CD4-positive, alpha-beta T cell treated with Interleukin-6 at 100 ng/mL for 8 hours (primary cell): ENCODE measurements around the gene ADIPOR1.

Source experiments
- DNase-seq: peaks from one replicate; pipeline ENCODE4 v3.0.0-alpha.2; 2020; ENCODE audit warnings: mixed read lengths, low spot score

ADIPOR1 gene

DNA sequence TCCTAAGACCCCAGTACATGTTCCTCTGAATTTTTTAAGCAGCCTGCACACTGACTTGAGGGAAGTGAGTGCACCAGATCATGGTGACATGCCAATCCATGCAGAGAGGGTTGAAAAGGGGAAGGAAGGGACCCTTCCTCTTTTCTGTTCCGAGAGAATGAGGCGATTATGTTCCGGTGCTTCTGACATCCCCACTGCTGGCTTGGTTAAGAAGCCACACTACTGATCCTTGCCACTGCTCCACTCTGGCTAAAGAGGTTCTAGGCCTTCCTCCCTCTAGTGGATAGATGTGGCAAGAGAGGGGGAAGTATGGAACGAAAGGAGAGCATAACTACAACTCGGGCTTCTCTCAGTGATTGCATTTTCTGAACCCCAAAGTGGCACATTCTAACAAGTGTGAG, 10.8 kb upstream of the ADIPOR1 start:
- DNase-seq: peak; percentile 37

DNA sequence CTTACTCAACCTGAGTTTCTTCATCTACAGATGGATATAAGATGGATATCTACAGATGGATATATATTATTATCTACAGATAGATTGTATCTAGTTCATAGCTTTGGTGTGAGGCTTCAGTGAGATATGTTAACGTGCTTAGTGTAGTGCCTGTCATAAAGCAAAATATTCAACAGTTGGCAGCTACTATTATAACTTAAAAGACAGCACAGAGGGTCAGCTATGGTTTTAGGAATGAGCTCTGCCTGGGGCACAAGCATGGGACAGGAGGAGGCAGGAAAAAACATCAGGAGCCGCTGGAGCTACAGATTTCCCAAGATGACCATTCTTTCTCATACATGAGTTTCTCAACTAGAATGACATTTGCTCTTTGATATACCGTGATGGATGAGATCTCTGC, 10.2 kb upstream of the ADIPOR1 start:
- no peak for DNase-seq

DNA sequence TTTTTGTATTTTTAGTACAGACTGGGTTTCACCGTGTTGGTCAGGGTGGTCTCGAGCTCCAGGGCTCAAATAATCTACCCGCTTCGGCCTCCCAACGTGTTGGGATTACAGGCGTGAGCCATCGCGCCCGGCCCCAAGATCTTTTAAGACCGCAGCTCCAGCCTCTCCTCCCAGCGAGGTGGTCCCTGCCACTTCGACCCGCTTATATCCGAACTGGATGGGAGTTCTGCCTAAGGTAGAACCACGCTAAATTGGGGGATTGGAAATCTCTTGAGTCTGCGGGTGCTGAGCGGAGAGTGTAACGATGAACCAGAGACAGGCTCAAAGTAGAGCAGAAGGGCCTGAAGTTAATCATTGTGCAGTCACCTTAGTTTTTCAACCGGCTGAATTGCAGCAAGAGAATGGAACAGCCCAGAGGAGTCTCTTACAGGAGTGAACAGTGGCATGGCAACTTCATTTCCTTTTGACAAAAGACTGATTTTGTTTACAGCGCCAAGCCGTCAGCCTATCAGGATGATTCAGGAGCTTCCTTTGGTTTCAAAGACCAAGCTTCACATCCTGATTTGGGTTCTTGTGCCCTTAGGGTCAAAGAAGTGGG, 9.7 kb upstream of the ADIPOR1 start:
- peak; percentile 28 for DNase-seq

DNA sequence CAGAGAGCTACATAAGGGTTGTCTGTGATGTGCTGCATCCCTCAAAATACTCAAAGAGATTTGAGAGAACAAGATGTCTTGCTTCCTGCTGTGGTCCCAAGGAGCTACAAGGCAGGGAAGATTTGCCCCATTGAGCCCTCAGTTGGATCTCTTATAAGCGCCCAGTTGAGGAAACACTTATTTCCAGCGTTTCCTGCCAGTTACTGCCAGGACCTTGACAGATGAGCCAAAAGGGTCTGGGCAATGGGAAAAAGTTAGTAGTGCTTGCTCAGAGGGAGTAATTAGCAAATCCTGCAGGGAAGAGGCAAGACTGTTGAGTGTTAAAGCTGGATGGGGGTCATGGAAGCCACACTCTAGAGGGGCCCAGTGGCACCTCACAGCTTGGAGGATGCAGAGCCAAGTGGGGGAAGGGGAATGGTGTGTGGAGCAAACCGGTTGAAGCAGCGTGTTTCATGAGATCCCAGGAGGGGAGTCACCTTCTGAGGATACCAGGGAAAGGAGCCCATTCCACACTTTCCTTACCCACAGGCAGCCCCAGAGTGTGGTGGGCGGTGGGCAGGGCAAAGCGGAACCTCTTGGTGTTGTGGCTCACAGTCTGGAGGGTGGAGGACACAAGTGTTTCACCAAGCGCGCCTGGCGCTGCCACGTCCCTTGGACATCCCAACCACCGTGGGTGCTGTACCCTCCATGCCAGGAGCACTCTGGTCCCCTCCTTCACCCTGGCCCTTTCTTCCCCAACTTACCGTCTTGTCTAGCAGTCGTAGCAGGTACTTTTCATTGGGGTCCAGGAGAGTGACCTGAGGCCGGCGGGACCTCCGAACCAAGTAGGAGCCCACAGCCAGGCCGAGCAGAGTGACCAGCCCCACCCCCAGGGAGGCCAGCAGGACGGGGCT, 8.1 kb upstream of the ADIPOR1 start:
- DNase-seq: no peak

DNA sequence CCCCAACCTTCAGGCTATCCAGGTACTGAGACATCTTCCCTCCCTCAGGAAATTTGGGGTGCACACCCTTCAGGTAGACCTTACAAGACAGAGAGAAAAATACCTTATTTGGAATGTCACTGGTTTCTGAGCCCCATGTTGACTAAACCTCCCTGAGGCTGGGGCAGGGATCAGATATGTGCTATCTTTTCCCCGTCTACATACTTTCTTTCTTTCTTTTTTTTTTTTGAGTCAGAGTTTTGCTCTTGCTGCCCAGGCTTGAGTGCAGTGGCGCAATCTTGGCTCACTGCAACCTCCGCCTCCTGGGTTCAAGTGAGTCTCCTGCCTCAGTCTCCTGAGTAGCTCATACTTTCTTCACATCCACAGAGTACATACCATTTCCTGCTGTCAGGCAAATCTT, 7.3 kb upstream of the ADIPOR1 start:
- DNase-seq: no peak

DNA sequence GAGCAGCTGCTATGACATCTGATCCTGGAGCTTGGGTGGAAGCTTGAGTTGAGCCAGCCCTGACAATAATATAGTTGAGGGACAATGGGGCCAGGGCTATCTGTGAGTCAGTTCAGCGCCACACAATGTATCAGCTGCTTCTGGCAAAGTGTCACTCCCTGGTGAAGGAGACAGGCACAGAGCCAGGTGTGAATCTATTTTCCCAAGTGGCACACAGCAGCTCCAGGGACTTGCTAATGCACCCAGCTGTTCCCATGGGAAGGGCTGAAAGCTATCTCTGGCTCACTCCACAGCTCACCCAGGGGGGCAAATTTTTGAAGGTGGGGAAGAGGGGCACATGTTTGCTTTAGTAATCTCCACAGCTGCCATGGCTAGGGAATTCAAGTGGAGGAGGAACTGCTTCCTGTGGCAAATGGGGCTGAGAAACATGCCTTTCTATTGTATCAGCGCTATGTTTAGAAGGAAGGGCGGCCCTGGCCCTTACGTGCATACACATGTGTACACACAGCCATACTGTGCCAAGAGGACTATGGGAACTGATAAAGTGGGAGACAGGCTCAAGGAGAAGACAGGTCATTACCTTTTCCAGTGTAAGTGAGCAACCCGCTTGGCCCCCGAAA, 6.8 kb upstream of the ADIPOR1 start:
- DNase-seq: no peak

DNA sequence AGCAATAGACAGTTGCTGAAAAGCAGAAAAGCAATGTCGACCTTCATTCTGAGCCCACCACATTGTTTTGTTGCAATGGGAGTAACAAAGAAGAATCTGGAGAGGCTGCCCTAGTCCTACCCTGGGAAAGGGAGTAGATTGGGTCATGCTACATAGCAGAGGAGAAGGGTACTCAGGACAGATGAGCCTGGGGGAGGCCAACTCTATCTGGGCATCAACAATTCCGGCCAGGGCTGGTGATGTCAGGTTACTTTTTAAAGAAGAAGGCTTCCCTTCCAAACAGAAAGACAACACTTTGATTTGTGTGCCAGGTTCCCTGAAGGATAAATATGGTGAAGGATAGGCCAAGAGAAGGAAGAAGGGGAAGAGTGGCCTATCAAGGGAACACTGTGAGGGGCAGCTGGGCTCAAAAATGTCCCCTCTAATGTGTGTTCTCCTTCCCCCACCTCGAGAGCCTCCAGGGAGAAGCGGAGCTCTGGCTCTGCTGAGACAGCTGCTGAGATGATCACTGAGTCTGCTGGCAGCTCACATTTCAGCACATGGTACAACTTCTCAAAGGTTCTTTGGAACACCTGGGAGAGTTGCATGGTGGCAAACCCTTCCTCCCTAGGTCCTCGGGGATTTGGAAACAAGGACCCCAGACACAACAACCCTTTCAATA, 3.2 kb upstream of the ADIPOR1 start:
- DNase-seq: no peak

DNA sequence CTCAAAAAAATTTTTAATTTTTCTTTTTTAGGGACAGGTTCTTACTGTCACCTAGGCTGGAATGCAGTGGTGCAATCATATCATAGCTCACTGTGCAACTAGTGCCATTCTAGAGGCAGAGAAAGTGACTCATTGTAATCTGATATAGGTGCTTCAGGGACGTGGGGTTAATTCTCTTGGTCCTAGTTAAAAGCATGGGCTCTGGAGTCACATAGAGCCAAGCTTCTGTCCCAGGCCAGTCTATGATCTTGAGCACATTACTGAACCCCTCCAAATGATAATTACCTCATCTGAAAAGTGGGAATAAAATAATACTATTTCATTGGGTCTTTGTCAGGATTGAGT, 1.1 kb upstream of the ADIPOR1 start:
- no peak for DNase-seq

DNA sequence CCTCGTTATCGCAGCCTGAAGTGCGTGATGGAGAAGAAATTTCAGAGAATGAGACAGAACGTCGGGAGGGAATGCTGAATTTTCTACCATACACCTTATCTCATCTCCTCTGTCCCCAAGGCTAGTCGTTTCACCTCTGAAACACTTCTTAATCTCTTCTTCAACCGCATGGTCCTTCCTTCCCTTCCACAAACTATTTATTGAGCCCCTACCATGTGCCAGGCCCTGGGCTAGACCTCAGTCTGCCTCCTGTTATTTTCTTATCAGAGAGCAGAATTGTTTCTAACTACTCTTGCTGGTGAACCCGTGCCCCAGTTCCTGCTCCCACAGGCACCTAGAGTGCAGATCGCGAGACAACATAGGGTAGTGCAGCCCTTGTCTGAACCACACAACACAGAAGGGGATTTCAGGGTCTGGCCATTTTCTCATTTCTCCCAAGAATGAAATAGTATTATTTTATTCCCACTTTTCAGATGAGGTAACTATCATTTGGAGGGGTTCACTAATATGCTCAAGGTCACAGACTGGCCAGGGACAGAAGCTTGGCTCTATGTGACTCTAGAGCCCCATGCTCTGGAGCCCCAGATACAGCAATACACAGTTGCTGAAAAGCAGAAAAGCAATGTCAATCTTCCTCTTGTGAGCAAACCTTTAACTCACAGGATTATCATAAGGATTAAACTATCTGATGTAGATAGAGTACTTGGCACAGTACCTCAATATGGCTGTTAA, 598 bp upstream of the ADIPOR1 start:
- no peak for DNase-seq

DNA sequence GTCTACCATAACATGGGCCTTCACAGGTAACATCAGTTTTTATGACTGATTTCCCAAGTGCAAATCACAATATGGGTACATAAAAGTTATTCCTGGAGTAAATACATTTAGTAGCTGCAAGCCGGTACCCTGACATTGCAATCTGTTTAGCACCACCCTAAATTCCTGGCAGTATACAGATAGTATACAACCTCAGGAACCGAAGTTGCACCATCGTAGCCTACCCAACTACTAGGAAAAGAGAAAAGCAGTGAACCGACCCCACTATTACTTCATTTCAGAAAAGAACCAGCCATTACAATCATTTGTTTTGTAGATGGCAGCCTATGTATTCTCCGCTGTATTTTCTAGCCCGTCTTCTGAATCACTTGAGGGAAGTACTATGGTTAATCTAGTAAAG, 1.1 kb downstream of the ADIPOR1 start:
- no peak for DNase-seq

DNA sequence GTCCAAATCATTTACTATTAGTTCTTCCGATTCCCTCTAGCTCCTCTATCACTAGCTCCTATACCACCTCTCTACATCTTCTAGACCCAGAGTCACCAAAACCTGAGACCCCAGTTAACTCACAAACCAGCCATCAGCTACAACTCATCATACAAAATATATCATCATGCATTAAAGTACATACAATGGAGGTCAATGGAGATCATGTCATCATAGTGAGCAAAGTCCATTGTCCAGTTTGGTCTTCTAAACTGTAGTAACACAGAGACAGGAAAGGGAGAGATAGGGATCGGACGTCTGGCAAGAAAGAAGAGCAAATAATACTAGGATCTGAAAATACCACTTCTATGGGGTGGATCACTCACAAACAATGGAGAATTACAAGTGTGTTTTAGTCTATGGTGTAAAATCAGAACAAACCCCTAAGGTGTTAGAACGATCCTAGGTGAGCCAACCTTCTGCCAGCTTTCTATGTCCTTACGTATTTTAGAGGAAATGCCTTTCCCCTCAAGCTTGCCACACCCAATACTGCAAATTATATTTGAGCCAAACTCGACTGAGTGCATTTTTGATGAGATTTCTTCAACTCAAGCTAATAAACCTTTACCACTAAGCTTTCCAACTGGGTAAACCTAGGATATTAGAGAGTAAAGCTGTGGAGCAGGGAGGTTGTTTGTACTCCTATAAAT, 3.9 kb downstream of the ADIPOR1 start:
- DNase-seq: no peak

DNA sequence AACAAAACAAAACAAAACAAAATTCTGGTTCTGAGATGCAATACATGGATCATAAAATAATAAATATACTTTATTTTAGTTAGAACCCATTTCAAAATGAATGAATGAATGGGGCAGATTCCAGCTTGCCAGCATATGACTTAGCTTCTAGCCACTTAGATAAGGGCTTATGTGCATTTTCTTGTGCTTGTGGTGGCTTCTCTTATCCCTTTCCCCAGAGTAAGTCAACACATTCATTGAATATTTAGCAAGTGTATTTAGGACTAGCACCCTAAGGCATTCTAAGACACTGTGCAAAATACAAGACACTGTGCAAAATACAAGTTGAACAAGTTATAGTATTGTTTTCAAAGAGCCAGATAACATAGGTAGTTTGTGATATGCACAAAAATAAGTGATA, 4.7 kb downstream of the ADIPOR1 start:
- no peak for DNase-seq

DNA sequence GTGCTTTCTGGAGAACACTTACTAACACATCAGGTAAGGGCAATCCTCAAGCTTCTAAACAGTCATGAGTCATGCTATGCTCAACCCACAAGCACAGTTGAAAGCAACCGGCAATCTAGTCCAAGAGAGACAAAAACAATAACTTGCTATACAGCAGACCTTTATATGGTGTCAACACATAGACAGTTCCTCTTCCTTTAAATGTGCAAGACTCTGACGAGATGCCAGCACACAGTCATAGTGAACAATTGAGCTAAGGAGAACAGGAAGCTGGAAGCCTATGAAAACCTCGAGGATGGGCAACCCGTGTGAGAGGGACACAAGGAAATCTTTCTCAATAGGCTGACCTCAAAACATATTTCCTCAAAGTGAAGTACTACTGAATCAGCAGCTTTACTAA, 5.3 kb downstream of the ADIPOR1 start:
- no peak for DNase-seq

DNA sequence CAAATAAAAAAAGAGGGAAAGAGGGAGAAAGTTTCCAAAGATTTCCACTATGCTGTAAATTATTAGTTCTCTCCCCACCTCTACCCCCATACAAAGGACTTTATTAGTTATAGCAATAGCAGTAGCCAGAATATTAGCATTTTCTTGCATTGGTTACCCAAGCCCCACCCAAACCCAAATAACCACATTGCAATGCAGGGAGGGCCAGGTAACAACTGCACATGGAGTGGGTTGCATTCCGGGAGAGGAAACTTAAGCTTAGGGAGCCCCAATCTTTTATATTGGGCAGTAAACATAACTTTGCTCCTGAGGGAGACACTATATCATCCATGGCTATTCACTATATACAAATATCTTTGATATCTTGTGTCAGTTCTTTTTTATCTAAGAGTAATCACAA, 6.0 kb downstream of the ADIPOR1 start:
- DNase-seq: no peak

DNA sequence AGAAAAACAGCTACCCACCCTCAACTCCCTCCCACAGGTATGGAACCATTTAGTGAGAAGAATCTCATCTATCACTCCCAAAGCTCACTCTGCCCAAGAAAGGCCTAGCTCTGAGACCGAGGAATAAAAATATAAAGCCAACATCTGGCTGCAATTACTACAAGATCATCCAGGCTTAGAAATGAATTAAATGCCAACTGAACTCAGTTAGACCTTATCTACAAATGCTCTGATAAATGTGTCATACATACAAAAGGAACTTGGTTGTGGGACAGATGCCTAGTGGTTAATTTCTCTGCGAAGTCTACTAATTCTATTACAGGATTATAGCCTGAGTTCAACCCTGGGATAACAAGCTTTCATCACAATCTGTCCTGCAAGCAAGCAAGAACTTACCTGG, 6.7 kb downstream of the ADIPOR1 start:
- no peak for DNase-seq

DNA sequence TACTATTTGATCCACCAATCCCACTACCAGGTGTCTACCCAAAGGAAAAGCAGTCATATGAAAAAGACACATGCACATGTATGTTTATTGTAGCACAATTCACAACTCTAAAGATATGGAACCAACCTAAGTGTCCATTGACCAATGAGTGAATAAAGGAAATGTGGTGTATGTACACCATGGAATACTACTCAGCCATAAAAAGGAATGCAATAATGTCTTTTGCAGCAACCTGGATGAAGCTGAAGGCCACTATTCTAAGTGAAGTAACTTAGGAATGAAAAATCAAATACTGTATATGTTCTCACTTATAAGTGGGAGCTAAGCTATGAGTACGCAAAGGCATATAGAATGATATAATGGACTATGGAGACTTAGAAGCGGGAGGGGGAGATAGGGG, 12.6 kb downstream of the ADIPOR1 start:
- DNase-seq: no peak

DNA sequence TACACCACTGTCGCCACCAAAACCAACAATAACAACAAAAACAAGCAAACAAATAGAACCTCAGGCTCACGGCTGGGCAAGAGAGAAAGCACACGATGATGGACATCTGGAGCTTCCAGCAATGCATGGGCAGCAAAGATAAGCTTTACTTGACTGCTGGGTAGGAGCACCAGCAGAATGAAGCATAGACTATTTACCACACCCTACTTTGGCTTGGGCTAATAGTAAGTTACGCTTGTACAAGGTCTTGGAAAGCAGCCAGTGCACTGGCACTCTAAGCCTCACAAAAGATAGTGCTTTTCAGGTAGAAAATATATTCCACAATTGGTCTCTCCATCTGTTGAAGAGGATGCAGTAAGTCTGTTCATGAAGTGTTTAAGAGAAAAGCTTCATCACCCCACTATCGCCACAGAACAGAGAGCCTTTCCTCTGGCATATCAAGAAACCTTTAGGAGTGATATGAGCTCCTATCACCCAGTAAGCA, 13.6 kb downstream of the ADIPOR1 start:
- DNase-seq: no peak

DNA sequence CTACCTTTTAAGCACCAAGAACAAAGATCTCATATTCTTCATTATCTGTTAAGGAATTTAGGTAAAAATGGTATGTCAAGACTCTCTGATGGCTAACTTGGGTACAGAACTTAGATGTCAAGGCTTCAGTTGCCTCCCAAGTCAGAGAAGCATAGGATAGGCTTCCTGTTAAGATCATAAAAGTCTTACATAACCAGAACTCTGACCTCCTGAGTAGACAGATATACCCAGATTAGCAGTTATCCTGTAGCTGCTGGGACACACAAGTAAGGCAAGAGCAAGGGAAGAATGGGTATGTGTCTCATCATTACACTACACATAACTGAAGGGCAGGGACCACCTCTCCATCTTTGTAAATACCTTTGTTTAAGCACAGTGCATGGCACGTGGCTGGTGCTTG, 15.7 kb downstream of the ADIPOR1 start:
- DNase-seq: no peak

DNA sequence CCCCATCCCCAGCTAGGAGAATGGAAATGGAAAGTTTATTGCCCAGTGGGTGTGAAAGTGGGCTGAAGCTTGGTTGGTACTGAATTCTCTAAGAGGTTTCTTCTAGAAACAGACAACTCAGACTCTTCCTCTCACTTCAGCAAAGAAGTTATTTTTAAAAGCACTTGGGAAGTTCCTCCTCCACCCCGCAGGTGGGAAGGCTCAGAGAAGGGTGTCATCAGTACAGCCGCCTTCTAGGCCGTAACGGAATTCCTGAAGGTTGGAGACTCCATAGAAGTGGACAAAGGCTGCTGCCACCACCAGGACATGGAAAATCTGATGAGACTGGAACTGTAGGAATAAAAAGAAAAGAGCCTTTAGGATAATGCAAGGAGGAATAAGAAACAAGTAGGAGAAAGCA, 16.7 kb downstream of the ADIPOR1 start:
- DNase-seq: no peak

DNA sequence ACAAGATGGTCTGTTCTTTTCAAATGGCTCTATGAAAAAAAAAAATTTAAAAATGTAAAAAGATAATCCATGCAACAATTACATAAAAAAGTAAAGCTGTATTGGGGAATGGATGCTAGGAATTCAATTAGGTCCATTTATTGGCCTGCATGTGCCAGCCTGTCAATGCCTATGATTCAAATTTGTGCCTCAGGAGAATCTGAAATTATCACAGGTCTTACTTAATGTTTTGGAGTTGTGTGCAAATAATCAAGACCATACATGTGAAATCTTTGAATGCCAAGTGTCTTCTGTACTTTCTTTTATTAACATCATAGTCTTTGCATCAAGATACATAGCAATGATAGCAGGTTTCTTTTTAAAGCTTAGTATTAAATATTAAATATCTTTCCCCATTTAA, 17.6 kb downstream of the ADIPOR1 start:
- DNase-seq: no peak

DNA sequence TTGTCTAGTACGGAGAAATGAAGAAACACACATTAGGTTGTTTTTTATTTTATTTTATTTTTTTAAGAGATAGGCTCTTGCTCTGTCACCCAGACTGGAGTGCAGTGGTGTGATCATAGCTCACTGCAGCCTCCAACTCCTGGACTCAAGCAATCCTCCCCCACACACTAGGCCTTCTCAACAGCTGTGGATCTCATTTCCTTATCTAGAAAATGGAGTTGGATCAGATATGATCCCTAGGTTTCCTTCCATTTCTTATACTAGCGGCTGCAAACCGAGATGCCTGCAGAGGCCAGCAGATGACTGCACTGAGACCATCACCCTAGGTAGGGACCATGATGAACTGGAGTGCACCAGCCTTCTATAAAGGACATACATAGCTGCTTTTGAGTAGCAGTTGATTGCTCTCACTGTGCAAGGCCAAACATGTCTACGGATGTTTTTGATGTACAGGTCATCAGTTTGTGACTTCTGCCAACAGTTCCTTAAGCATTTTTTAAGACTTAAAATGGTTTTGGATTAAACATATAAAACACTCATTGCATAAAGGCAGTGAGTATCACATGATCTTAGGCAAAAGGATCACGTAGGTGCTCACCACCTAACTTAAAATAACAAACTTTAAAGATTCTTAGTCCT, 19.7 kb downstream of the ADIPOR1 start:
- DNase-seq: no peak
